Caco-2 (cell line): ENCODE data around the gene SLC12A9. TPM values are rescaled to one million over a fixed set of nuclear protein-coding genes. Genes with fewer than 3 reads are reported as not detected.

Experiments used
- BruUV-seq: library from RNA; stranded (reverse); fragments of 400-500 nt; replicated peaks from 2 replicates; lab custom pipeline; 2021; lab: Mats Ljungman, UMichigan
- CTCF ChIA-PET: fragments of 300-600 bp; sonication (Branson Sonifier 250); formaldehyde crosslinking; loops from one replicate; lab custom pipeline; 2022; ENCODE audit warnings: antibody characterized with exemption; lab: Charles Lee
- POLR2A ChIA-PET: fragments of 300-600 bp; sonication (Branson Sonifier 250); formaldehyde crosslinking; loops from one replicate; lab custom pipeline; 2022; ENCODE audit warnings: antibody characterized with exemption; lab: Charles Lee
- DNase-seq, 2 experiments: peaks; one replicate each; pipeline versions ENCODE4 v3.0.0 to v3.0.0-alpha.2; 2020 to 2022
- H3K27me3 ChIP-seq: replicated peaks from 2 replicates; pipeline ENCODE4 v1.6.0; 2011; ENCODE audit warnings: low read length; ENCODE audit not compliant: control insufficient read depth, insufficient read depth
- H3K36me3 ChIP-seq: 2 replicates; pipeline ENCODE4 v1.5.1; 2011; ENCODE audit warnings: low read length; ENCODE audit not compliant: control insufficient read depth, insufficient read depth
- H3K4me1 ChIP-seq: fragments of 250-450 bp; sonication (Bioruptor Pico); 2 replicates; pipeline ENCODE4 v1.5.1; 2020; ENCODE audit warnings: mild to moderate bottlenecking
- H3K4me3 ChIP-seq: 2 replicates; pipeline ENCODE4 v1.5.1; 2011; ENCODE audit warnings: low read depth, mild to moderate bottlenecking, control low read depth, low read length
- H3K9me3 ChIP-seq: fragments of 250-450 bp; sonication (Bioruptor Pico); 2 replicates; pipeline ENCODE4 v1.5.1; 2020; ENCODE audit warnings: mild to moderate bottlenecking, moderate library complexity
- H3K27ac Mint-ChIP-seq: one replicate; pipeline ENCODE4 v1.8.0; 2022; ENCODE audit warnings: mixed read lengths; ENCODE audit not compliant: unreplicated experiment
- H3K27me3 Mint-ChIP-seq: one replicate; pipeline ENCODE4 v1.8.0; 2022; ENCODE audit warnings: mixed read lengths; ENCODE audit not compliant: insufficient read depth, unreplicated experiment
- H3K36me3 Mint-ChIP-seq: one replicate; pipeline ENCODE4 v1.8.0; 2022; ENCODE audit warnings: mild to moderate bottlenecking, mixed read lengths; ENCODE audit not compliant: insufficient read depth, unreplicated experiment
- H3K4me1 Mint-ChIP-seq: one replicate; pipeline ENCODE4 v1.8.0; 2022; ENCODE audit warnings: low read depth, mixed read lengths; ENCODE audit not compliant: unreplicated experiment
- H3K4me3 Mint-ChIP-seq: one replicate; pipeline ENCODE4 v1.8.0; 2022; ENCODE audit warnings: mild to moderate bottlenecking, moderate library complexity, mixed read lengths; ENCODE audit not compliant: unreplicated experiment
- H3K9me3 Mint-ChIP-seq: one replicate; pipeline ENCODE4 v1.8.0; 2022; ENCODE audit warnings: mixed read lengths; ENCODE audit not compliant: unreplicated experiment
- CTCF ChIP-seq, 2 experiments: fragments of 200-600 bp in 1 of 2; IDR thresholded peaks; 1 replicate in 1 of 2; 2 replicates in 1 of 2; pipeline versions ENCODE4 v1.5.1 to v1.8.0; 2011 to 2022; ENCODE audit warnings: antibody characterized with exemption in 1 of 2, control low read depth in 1 of 2, inconsistent platforms in 1 of 2, low read depth in 1 of 2, low read length in 1 of 2, mild to moderate bottlenecking in 1 of 2, moderate library complexity in 1 of 2; ENCODE audit not compliant: insufficient read depth in 1 of 2, severe bottlenecking in 1 of 2, unreplicated experiment in 1 of 2
- intact Hi-C: fragments of 100-400 bp; cut with micrococcal nuclease; formaldehyde crosslinking; loops from one replicate; pipeline ENCODE4 v1.10.0; 2022; ENCODE audit not compliant: unreplicated experiment
- total RNA-seq: library from RNA; stranded (reverse); gene quantifications from 2 replicates; pipeline ENCODE4 v1.2.3, GENCODE V29; 2022

Gene SLC12A9
- total RNA-seq, 1 experiment from 2014 or later, result 60.7 TPM

- peaks cover 10% of the 10 kb centered on the region; the same call in 1 of the 2 replicates for H3K4me1 ChIP-seq
- Mint-ChIP-seq H3K9me3 (no peaks in the 10 kb centered on the region), H3K4me1 (peaks cover 34% of the 10 kb centered on the region), H3K4me3 (no peak overlapping the region), H3K27ac (no peak overlapping the region), H3K27me3 (no peaks in the 10 kb centered on the region), H3K36me3 (peaks cover 97% of the 10 kb centered on the region)
- H3K9me3 ChIP-seq, result no peaks in the 10 kb centered on the region
- intact Hi-C loops, result no loop called here
- H3K36me3 ChIP-seq, result peaks cover 3% of the 10 kb centered on the region
- TF ChIP-seq CTCF (IDR thresholded peaks at IDR 0.05; ENCODE audit: insufficient read depth in 1 of 2, low read depth in 1 of 2, low read length in 1 of 2, severe bottlenecking in 1 of 2, unreplicated experiment in 1 of 2), result no peak
- ChIA-PET POLR2A (no interaction called here), CTCF (no interaction called here)
- H3K4me3 ChIP-seq, result no peak overlapping the region
- DNase-seq, result no peak
- H3K27me3 ChIP-seq, result no peaks in the 10 kb centered on the region
- no TSS peak for BruUV-seq
Observed at GRCh38 chr7:100879685-100880261, 27.3 kb downstream of the SLC12A9 start.

- POLR2A ChIA-PET, result no interaction called here
- Histone ChIP-seq H3K27me3 (no peaks in the 10 kb centered on the region), H3K4me1 (peaks cover 13% of the 10 kb centered on the region; the same call in 1 of the 2 replicates), H3K4me3 (no peak overlapping the region), H3K9me3 (no peaks in the 10 kb centered on the region), H3K36me3 (peaks cover 5% of the 10 kb centered on the region)
- Mint-ChIP-seq H3K27me3 (no peaks in the 10 kb centered on the region), H3K4me3 (no peak overlapping the region), H3K4me1 (peaks cover 38% of the 10 kb centered on the region), H3K27ac (no peak overlapping the region), H3K9me3 (no peaks in the 10 kb centered on the region), H3K36me3 (peaks cover 97% of the 10 kb centered on the region)
- CTCF ChIA-PET, result no interaction called here
- BruUV-seq, result no TSS peak
- intact Hi-C loops, result no loop called here
- no peak for DNase-seq
- no peak for TF ChIP-seq CTCF (IDR thresholded peaks at IDR 0.05; ENCODE audit: insufficient read depth in 1 of 2, low read depth in 1 of 2, low read length in 1 of 2, severe bottlenecking in 1 of 2, unreplicated experiment in 1 of 2)
Observed at GRCh38 chr7:100880645-100881044, 28.1 kb downstream of the SLC12A9 start.

GRCh38 chr7:100881136-100881535 lies 28.6 kb downstream of the SLC12A9 start:
- CTCF ChIA-PET, result no interaction called here
- peaks cover 99% of the 10 kb centered on the region for H3K36me3 Mint-ChIP-seq
- Histone ChIP-seq H3K4me1 (peaks cover 9% of the 10 kb centered on the region; the same call in 1 of the 2 replicates), H3K9me3 (no peaks in the 10 kb centered on the region), H3K27me3 (no peaks in the 10 kb centered on the region), H3K4me3 (no peak overlapping the region), H3K36me3 (peaks cover 5% of the 10 kb centered on the region)
- no peak overlapping the region for H3K27ac Mint-ChIP-seq
- no peaks in the 10 kb centered on the region for H3K9me3 Mint-ChIP-seq
- DNase-seq, result no peak
- no peak for TF ChIP-seq CTCF (IDR thresholded peaks at IDR 0.05; ENCODE audit: insufficient read depth in 1 of 2, low read depth in 1 of 2, low read length in 1 of 2, severe bottlenecking in 1 of 2, unreplicated experiment in 1 of 2)
- BruUV-seq, result no TSS peak
- no peaks in the 10 kb centered on the region for H3K27me3 Mint-ChIP-seq
- POLR2A ChIA-PET, result no interaction called here
- no peak overlapping the region for H3K4me3 Mint-ChIP-seq
- H3K4me1 Mint-ChIP-seq, result peaks cover 41% of the 10 kb centered on the region
- intact Hi-C loops, result no loop called here
